Measurements from ENCODE around the gene VPS26B.
"Not testable (repeated sequence)": the region's sequence is repeated elsewhere in the genome, so short reads cannot be mapped to it uniquely, and the experiment has no call there.

Gene VPS26B

GRCh38 chr11:134255184-134255561 is 30.7 kb downstream of the VPS26B start:
- in situ Hi-C loops (cut with MboI; ENCODE audit: low sequenced_read_pairs), result not testable (repeated sequence)

- in situ Hi-C loops (cut with MboI; ENCODE audit: low sequenced_read_pairs), result no loop called here
These were observed 32.6 kb downstream of the VPS26B start for GRCh38 chr11:134257101-134257500.

GRCh38 chr11:134258577-134258976 is 34.1 kb downstream of the VPS26B start:
- in situ Hi-C loops (cut with MboI; ENCODE audit: low sequenced_read_pairs), result no loop called here

- in situ Hi-C loops (cut with MboI; ENCODE audit: low sequenced_read_pairs), result no loop called here
These were observed 36.0 kb downstream of the VPS26B start for GRCh38 chr11:134260503-134260902.

GRCh38 chr11:134260983-134261382 is 36.5 kb downstream of the VPS26B start:
- in situ Hi-C loops (cut with MboI; ENCODE audit: low sequenced_read_pairs), result no loop called here

- in situ Hi-C loops (cut with MboI; ENCODE audit: low sequenced_read_pairs), result no loop called here
These were observed 37.4 kb downstream of the VPS26B start for GRCh38 chr11:134261626-134262488.

GRCh38 chr11:134264966-134265764 is 40.7 kb downstream of the VPS26B start:
- in situ Hi-C loops (cut with MboI; ENCODE audit: low sequenced_read_pairs), result no loop called here

GRCh38 chr11:134266440-134266839 is 42.0 kb downstream of the VPS26B start:
- in situ Hi-C loops (cut with MboI; ENCODE audit: low sequenced_read_pairs), result no loop called here

- in situ Hi-C loops (cut with MboI; ENCODE audit: low sequenced_read_pairs), result no loop called here
These were observed 42.4 kb downstream of the VPS26B start for GRCh38 chr11:134266841-134267251.

GRCh38 chr11:134267461-134267860 is 43.0 kb downstream of the VPS26B start:
- in situ Hi-C loops (cut with MboI; ENCODE audit: low sequenced_read_pairs), result no loop called here

GRCh38 chr11:134267966-134268365 is 43.5 kb downstream of the VPS26B start:
- in situ Hi-C loops (cut with MboI; ENCODE audit: low sequenced_read_pairs), result no loop called here

- in situ Hi-C loops (cut with MboI; ENCODE audit: low sequenced_read_pairs), result no loop called here
These were observed 45.8 kb downstream of the VPS26B start for GRCh38 chr11:134270250-134270714.

GRCh38 chr11:134271978-134272377 is 47.5 kb downstream of the VPS26B start:
- in situ Hi-C loops (cut with MboI; ENCODE audit: low sequenced_read_pairs), result no loop called here

- in situ Hi-C loops (cut with MboI; ENCODE audit: low sequenced_read_pairs), result no loop called here
These were observed 48.2 kb downstream of the VPS26B start for GRCh38 chr11:134272381-134273316.

- in situ Hi-C loops (cut with MboI; ENCODE audit: low sequenced_read_pairs), result no loop called here
These were observed 48.8 kb downstream of the VPS26B start for GRCh38 chr11:134273317-134273712.

GRCh38 chr11:134275188-134275533 is 50.7 kb downstream of the VPS26B start:
- in situ Hi-C loops (cut with MboI; ENCODE audit: low sequenced_read_pairs), result no loop called here

GRCh38 chr11:134275534-134276395 is 51.3 kb downstream of the VPS26B start, which contains the start of gene GLB1L3:
Gene GLB1L3, plus strand, starts transcription at chr11:134276379. Its CDS starts 362 bp downstream, at chr11:134276741.
- in situ Hi-C loops (cut with MboI; ENCODE audit: low sequenced_read_pairs), result no loop called here

GRCh38 chr11:134276396-134277182 is 52.1 kb downstream of the VPS26B start:
- in situ Hi-C loops (cut with MboI; ENCODE audit: low sequenced_read_pairs), result no loop called here
